GM12878 (cell line): ENCODE results near the gene RPRD1B. TPM values are rescaled to one million over a fixed set of nuclear protein-coding genes. Genes with fewer than 3 reads are reported as not detected.

Experiments
- BACH1 ChIP-seq: fragments of 450-650 bp; IDR thresholded peaks from 2 replicates; pipeline ENCODE4 v1.6.1; 2017; ENCODE audit warnings: mild to moderate bottlenecking, borderline replicate concordance
- BMI1 ChIP-seq: fragments of 450-650 bp; IDR thresholded peaks from 2 replicates; pipeline ENCODE4 v1.6.1; 2016; ENCODE audit warnings: mild to moderate bottlenecking, moderate library complexity, borderline replicate concordance
- CBFB ChIP-seq: IDR thresholded peaks from 2 replicates; pipeline ENCODE4 v1.6.1; 2016; ENCODE audit warnings: antibody characterized with exemption, low read depth
- CEBPB ChIP-seq, 2 experiments: fragments of 150-350 bp in 1 of 2; IDR thresholded peaks; 2 replicates each; pipeline ENCODE4 v1.6.1; 2012 to 2014; ENCODE audit warnings: low read depth in 2 of 2, low read length in 2 of 2, borderline replicate concordance in 1 of 2, inconsistent platforms in 1 of 2
- EED ChIP-seq: sonication (generic); IDR thresholded peaks from 2 replicates; pipeline ENCODE4 v1.6.1; 2016; ENCODE audit warnings: antibody characterized with exemption, low read depth
- IRF5 ChIP-seq: fragments of 450-650 bp; IDR thresholded peaks from 2 replicates; pipeline ENCODE4 v1.6.1; 2017; ENCODE audit warnings: borderline replicate concordance
- KDM1A ChIP-seq: fragments of 200-600 bp; sonication (generic); IDR thresholded peaks from 2 replicates; pipeline ENCODE4 v1.6.1; 2016; ENCODE audit warnings: borderline replicate concordance
- MEF2A ChIP-seq: IDR thresholded peaks from 2 replicates; pipeline ENCODE4 v1.6.1; 2011; ENCODE audit warnings: low read depth, mild to moderate bottlenecking, low read length, moderate library complexity; ENCODE audit not compliant: insufficient read depth
- PML ChIP-seq: IDR thresholded peaks from 2 replicates; pipeline ENCODE4 v1.6.1; 2012; ENCODE audit warnings: low read length, inconsistent platforms
- POU2F2 ChIP-seq: IDR thresholded peaks from 3 replicates; pipeline ENCODE4 v1.6.1; 2011; ENCODE audit warnings: low read depth, mild to moderate bottlenecking, low read length, borderline replicate concordance
- RAD51 ChIP-seq: fragments of 450-650 bp; IDR thresholded peaks from 2 replicates; pipeline ENCODE4 v1.6.1; 2016; ENCODE audit warnings: moderate library complexity, mild to moderate bottlenecking, inconsistent platforms
- REST ChIP-seq: IDR thresholded peaks from 2 replicates; pipeline ENCODE4 v1.6.1; 2012; ENCODE audit warnings: mild to moderate bottlenecking, low read depth, low read length
- SMAD5 ChIP-seq: IDR thresholded peaks from 2 replicates; pipeline ENCODE4 v1.6.1; 2016; ENCODE audit warnings: antibody characterized with exemption, low read depth
- TCF7 ChIP-seq: IDR thresholded peaks from 2 replicates; pipeline ENCODE4 v1.6.1; 2014; ENCODE audit warnings: antibody characterized with exemption, borderline replicate concordance
- WRNIP1 ChIP-seq: IDR thresholded peaks from 2 replicates; pipeline ENCODE4 v1.6.1; 2011; ENCODE audit warnings: low read depth, low read length, improper control_type of control experiment, borderline replicate concordance
- ZBTB4 ChIP-seq: fragments of 450-650 bp; formaldehyde crosslinking; IDR thresholded peaks from 2 replicates; pipeline ENCODE4 v1.4.0; 2022; ENCODE audit warnings: mild to moderate bottlenecking, moderate library complexity
- ZSCAN29 ChIP-seq: fragments of 450-650 bp; IDR thresholded peaks from 2 replicates; pipeline ENCODE4 v1.6.1; 2017; ENCODE audit warnings: mild to moderate bottlenecking, moderate library complexity
- polyA plus RNA-seq, 11 experiments: library from polyadenylated mRNA; depleted of rRNA in 4 of 11; unstranded in 6 of 11; stranded (reverse) in 5 of 11; fragments of >200 nt; fragmentation: Nextera tagmentation in 4 of 11; fragmentation: Illumina TruSeq in 1 of 11; extraction: Ambion mirVana in 4 of 11; extraction: Trizol in 1 of 11; gene quantifications; 1 replicate in 1 of 11; 2 replicates in 10 of 11; pipeline versions ENCODE4 v1.2.1 to v1.2.3, GENCODE V29; 2011 to 2016; ENCODE audit warnings: inconsistent platforms in 2 of 11, missing spikeins in 2 of 11, low read depth in 1 of 11
- total RNA-seq, 4 experiments: library from RNA; depleted of rRNA in 3 of 4; stranded (reverse); fragments of >200 nt in 3 of 4; fragmentation: Illumina TruSeq in 1 of 4; extraction: Trizol in 1 of 4; gene quantifications; 2 replicates each; pipeline versions ENCODE4 v1.2.1 to v1.2.3, GENCODE V29; 2013 to 2021
- TF ChIP-seq, protein P1 (sequence below): fragments of 450-650 bp; formaldehyde crosslinking; IDR thresholded peaks from 2 replicates; pipeline ENCODE4 v1.4.0; 2020; ENCODE audit warnings: mild to moderate bottlenecking, moderate library complexity

RPRD1B gene
- total and polyA plus RNA-seq, 10 of the 15 experiments (the other 5 are each of a cell fraction or from before 2014, with no cell fraction given), result 5.2 to 40.2 (median 30.0) TPM

- TF ChIP-seq ZBTB4 (CRISPR knock-in tag), result no peak
- TF ChIP-seq CEBPB (IDR thresholded peaks at IDR 0.05; ENCODE audit: borderline replicate concordance in 1 of 2, low read depth in 2 of 2, low read length in 2 of 2), result no peak
- TF ChIP-seq ZSCAN29, result no peak
- no peak for TF ChIP-seq MEF2A
- TF ChIP-seq TCF7, result no peak
- TF ChIP-seq RAD51, result peak; percentile 36
- TF ChIP-seq EED, result no peak
- TF ChIP-seq, protein P1, sequence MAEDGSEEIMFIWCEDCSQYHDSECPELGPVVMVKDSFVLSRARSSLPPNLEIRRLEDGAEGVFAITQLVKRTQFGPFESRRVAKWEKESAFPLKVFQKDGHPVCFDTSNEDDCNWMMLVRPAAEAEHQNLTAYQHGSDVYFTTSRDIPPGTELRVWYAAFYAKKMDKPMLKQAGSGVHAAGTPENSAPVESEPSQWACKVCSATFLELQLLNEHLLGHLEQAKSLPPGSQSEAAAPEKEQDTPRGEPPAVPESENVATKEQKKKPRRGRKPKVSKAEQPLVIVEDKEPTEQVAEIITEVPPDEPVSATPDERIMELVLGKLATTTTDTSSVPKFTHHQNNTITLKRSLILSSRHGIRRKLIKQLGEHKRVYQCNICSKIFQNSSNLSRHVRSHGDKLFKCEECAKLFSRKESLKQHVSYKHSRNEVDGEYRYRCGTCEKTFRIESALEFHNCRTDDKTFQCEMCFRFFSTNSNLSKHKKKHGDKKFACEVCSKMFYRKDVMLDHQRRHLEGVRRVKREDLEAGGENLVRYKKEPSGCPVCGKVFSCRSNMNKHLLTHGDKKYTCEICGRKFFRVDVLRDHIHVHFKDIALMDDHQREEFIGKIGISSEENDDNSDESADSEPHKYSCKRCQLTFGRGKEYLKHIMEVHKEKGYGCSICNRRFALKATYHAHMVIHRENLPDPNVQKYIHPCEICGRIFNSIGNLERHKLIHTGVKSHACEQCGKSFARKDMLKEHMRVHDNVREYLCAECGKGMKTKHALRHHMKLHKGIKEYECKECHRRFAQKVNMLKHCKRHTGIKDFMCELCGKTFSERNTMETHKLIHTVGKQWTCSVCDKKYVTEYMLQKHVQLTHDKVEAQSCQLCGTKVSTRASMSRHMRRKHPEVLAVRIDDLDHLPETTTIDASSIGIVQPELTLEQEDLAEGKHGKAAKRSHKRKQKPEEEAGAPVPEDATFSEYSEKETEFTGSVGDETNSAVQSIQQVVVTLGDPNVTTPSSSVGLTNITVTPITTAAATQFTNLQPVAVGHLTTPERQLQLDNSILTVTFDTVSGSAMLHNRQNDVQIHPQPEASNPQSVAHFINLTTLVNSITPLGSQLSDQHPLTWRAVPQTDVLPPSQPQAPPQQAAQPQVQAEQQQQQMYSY, result no peak
- TF ChIP-seq POU2F2, result no peak
- TF ChIP-seq REST, result no peak
- TF ChIP-seq BMI1, result no peak
- TF ChIP-seq SMAD5, result peak; percentile 50; the same call in 1 of the 2 replicates
- TF ChIP-seq BACH1, result peak; percentile 63
- TF ChIP-seq WRNIP1, result no peak
- no peak for TF ChIP-seq KDM1A
- peak; percentile 58 for TF ChIP-seq PML
- TF ChIP-seq CBFB, result no peak
- TF ChIP-seq IRF5, result no peak
Observed at GRCh38 chr20:38033330-38034107, at the start of gene RPRD1B, which contains the start of gene TTI1 (continued).
